RWPE1 (cell line): Measurements from ENCODE around the gene TTBK1.

Experiments used
- CTCF ChIA-PET: fragments of 350-600 bp; sonication (Branson Sonifier 250); formaldehyde crosslinking; extraction: SDS; loops from one replicate; lab custom pipeline; 2021; lab: Yijun Ruan, JAX
- POLR2A ChIA-PET: fragments of 400-600 bp; formaldehyde crosslinking; extraction: SDS; loops from one replicate; lab custom pipeline; 2020; ENCODE audit warnings: antibody characterized with exemption; ENCODE audit not compliant: low non-redundant PET; lab: Yijun Ruan, JAX
- DNase-seq: peaks from one replicate; pipeline ENCODE4 v3.0.0; 2012; ENCODE audit warnings: low spot score
- H3K27ac ChIP-seq: fragments of 450-650 bp; 2 replicates; pipeline ENCODE4 v1.5.1; 2017
- CTCF ChIP-seq: fragments of 450-650 bp; conservative IDR thresholded peaks from 2 replicates; pipeline ENCODE4 v1.5.1; 2017; ENCODE audit warnings: low read depth, mild to moderate bottlenecking

TTBK1 gene

DNA sequence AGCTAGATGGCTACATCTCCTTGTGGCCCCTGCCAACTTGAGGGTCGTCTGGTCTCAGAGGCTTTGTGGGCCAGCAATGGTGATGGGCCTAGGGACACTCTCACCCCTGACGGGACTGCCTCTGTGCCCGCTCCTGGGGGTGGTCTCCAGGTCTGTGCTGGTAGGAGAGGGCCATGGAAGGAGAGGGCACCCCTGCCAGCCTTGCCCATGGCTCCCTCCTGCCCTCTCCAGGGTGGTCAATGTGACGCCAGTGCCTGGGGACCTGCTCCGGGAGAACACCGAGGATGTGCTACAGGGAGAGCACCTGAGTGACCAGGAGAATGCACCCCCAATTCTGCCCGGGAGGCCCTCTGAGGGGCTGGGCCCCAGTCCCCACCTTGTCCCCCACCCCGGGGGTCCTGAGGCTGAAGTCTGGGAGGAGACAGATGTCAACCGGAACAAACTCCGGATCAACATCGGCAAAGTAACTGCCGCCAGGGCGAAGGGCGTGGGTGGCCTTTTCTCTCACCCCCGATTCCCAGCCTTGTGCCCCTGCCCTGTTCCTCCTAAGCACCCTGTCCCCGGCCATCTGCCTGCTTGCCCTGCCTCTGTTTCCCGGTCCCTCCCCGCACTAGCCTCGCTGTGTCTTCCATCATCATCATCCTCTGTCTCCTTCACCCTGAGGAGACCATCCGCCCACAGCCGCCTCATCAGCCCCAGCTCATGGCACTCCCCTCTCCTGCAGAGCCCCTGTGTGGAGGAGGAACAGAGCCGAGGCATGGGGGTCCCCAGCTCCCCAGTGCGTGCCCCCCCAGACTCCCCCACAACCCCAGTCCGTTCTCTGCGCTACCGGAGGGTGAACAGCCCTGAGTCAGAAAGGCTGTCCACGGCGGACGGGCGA lies 15.8 kb downstream of the TTBK1 start:
- ChIA-PET CTCF (interaction anchor here (1.1 kb wide), 1 partner anchor 30 kb away, joined by 3 read pairs; the partner anchor contains the start of gene DNPH1), POLR2A (no interaction called here)
- no peak for DNase-seq
- no peak overlapping the region for H3K27ac ChIP-seq
- no peak for TF ChIP-seq CTCF

GRCh38 chr6:43260791-43261190 lies 17.5 kb downstream of the TTBK1 start:
- TF ChIP-seq CTCF: no peak
- no peak for DNase-seq
- ChIA-PET POLR2A (no interaction called here), CTCF (no interaction called here)
- H3K27ac ChIP-seq: no peak overlapping the region

DNA sequence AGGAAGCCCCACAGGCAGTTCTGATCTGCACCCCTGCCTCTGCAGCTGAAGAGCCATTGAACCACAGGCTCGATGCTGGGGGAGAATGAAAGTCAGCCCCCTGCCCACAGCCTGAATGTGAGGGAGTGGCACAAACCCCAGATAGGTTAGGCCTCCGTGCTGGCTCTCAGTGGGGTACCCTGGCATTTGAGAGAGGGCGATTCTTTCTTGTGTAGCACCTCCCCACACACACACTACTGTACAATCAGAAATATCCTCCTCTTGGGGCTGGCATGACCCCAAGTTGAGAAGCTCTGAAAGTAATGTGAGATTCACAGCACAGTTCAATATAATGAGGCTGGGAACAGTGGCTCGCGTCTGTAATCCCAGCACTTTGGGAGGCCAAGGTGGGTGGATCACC lies 17.9 kb downstream of the TTBK1 start:
- no peak overlapping the region for H3K27ac ChIP-seq
- POLR2A ChIA-PET: no interaction called here
- CTCF ChIA-PET: no interaction called here
- TF ChIP-seq CTCF: no peak
- DNase-seq: no peak

- CTCF ChIA-PET: interaction anchor here (2.2 to 3.3 kb wide), 2 partner anchors 72 to 245 kb away, joined by 16 to 18 read pairs; no protein-coding TSS in a partner anchor
- TF ChIP-seq CTCF: no peak
- H3K27ac ChIP-seq: no peak overlapping the region
- POLR2A ChIA-PET: no interaction called here
- no peak for DNase-seq
Observed at GRCh38 chr6:43262000-43262779, 18.9 kb downstream of the TTBK1 start.

- no peak overlapping the region for H3K27ac ChIP-seq
- DNase-seq: no peak
- ChIA-PET CTCF (interaction anchor here (0.7 to 3.3 kb wide), 6 partner anchors 14 to 244 kb away, joined by 3 to 18 read pairs (median 6); partner anchors contain the start of gene DNPH1), POLR2A (no interaction called here)
- no peak for TF ChIP-seq CTCF
Observed at GRCh38 chr6:43262780-43263313, 19.6 kb downstream of the TTBK1 start.
